ENCODE results near the gene BMAL1.

Gene BMAL1

GRCh38 chr11:13292970-13293369, 15.4 kb downstream of the BMAL1 start:
- no peak for DNase-seq

- DNase-seq, result no peak
Observed at GRCh38 chr11:13294178-13294577, 16.6 kb downstream of the BMAL1 start.

GRCh38 chr11:13294771-13295579, 17.4 kb downstream of the BMAL1 start:
- DNase-seq, result no peak

GRCh38 chr11:13297308-13297916, 19.8 kb downstream of the BMAL1 start:
- no peak for DNase-seq

- no peak for DNase-seq
Observed at GRCh38 chr11:13297917-13298356, 20.3 kb downstream of the BMAL1 start.

GRCh38 chr11:13298765-13299164, 21.2 kb downstream of the BMAL1 start:
- no peak for DNase-seq

- DNase-seq, result no peak
Observed at GRCh38 chr11:13301522-13301921, 23.9 kb downstream of the BMAL1 start.

GRCh38 chr11:13302420-13302958, 24.9 kb downstream of the BMAL1 start:
- DNase-seq, result no peak

GRCh38 chr11:13303668-13304649, 26.4 kb downstream of the BMAL1 start:
- DNase-seq, result no peak

GRCh38 chr11:13304655-13305335, 27.2 kb downstream of the BMAL1 start:
- DNase-seq, result no peak

- no peak for DNase-seq
Observed at GRCh38 chr11:13308704-13309103, 31.1 kb downstream of the BMAL1 start.

- no peak for DNase-seq
Observed at GRCh38 chr11:13309156-13309555, 31.6 kb downstream of the BMAL1 start.

GRCh38 chr11:13310443-13310842, 32.9 kb downstream of the BMAL1 start:
- DNase-seq, result no peak

- DNase-seq, result no peak
Observed at GRCh38 chr11:13311570-13311969, 34.0 kb downstream of the BMAL1 start.

GRCh38 chr11:13313005-13313819, 35.6 kb downstream of the BMAL1 start:
- no peak for DNase-seq

GRCh38 chr11:13314676-13315394, 37.2 kb downstream of the BMAL1 start:
- DNase-seq, result no peak

GRCh38 chr11:13315517-13316432, 38.2 kb downstream of the BMAL1 start:
- DNase-seq, result no peak

- DNase-seq, result no peak
Observed at GRCh38 chr11:13316528-13316961, 39.0 kb downstream of the BMAL1 start.

- no peak for DNase-seq
Observed at GRCh38 chr11:13317293-13318080, 39.9 kb downstream of the BMAL1 start.

Data from DMS 273 treated with DMSO at 0.1 percent for 48 hours (cell line).